RWPE1 (cell line): Measurements from ENCODE around the gene PROM1.

Experiments
- CTCF ChIA-PET: fragments of 350-600 bp; sonication (Branson Sonifier 250); formaldehyde crosslinking; extraction: SDS; loops from one replicate; lab custom pipeline; 2021; lab: Yijun Ruan, JAX
- POLR2A ChIA-PET: fragments of 400-600 bp; formaldehyde crosslinking; extraction: SDS; loops from one replicate; lab custom pipeline; 2020; ENCODE audit warnings: antibody characterized with exemption; ENCODE audit not compliant: low non-redundant PET; lab: Yijun Ruan, JAX
- DNase-seq: peaks from one replicate; pipeline ENCODE4 v3.0.0; 2012; ENCODE audit warnings: low spot score
- H3K27ac ChIP-seq: fragments of 450-650 bp; 2 replicates; pipeline ENCODE4 v1.5.1; 2017
- TF ChIP-seq, protein P1 (sequence below): fragments of 450-650 bp; conservative IDR thresholded peaks from 2 replicates; pipeline ENCODE4 v1.5.1; 2017; ENCODE audit warnings: low read depth, mild to moderate bottlenecking

Gene PROM1

DNA sequence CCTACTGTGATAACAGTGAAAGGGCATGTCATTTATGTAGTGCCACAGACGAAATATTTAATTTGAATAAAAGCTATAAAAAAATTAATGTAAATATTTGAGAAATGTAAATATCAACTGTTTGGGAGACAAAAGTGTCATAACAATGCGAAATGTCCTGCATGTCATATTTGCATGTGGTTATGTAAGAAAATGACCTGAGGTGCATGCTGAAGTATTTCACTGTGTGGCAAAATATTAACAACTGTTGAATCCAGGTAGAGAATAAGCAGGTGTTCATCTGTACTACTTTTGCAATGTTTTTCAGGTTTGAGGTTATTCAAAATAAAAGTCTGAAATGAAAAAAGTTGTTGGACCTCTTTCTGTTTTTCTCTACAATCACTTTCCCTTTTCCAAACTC lies 30.9 kb downstream of the PROM1 start:
- DNase-seq: no peak
- ChIA-PET CTCF (interaction anchor here (0.7 kb wide), 1 partner anchor 35 kb away, joined by 3 read pairs; no protein-coding TSS in a partner anchor), POLR2A (no interaction called here)
- TF ChIP-seq, protein P1, sequence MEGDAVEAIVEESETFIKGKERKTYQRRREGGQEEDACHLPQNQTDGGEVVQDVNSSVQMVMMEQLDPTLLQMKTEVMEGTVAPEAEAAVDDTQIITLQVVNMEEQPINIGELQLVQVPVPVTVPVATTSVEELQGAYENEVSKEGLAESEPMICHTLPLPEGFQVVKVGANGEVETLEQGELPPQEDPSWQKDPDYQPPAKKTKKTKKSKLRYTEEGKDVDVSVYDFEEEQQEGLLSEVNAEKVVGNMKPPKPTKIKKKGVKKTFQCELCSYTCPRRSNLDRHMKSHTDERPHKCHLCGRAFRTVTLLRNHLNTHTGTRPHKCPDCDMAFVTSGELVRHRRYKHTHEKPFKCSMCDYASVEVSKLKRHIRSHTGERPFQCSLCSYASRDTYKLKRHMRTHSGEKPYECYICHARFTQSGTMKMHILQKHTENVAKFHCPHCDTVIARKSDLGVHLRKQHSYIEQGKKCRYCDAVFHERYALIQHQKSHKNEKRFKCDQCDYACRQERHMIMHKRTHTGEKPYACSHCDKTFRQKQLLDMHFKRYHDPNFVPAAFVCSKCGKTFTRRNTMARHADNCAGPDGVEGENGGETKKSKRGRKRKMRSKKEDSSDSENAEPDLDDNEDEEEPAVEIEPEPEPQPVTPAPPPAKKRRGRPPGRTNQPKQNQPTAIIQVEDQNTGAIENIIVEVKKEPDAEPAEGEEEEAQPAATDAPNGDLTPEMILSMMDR: no peak
- H3K27ac ChIP-seq: no peak overlapping the region

DNA sequence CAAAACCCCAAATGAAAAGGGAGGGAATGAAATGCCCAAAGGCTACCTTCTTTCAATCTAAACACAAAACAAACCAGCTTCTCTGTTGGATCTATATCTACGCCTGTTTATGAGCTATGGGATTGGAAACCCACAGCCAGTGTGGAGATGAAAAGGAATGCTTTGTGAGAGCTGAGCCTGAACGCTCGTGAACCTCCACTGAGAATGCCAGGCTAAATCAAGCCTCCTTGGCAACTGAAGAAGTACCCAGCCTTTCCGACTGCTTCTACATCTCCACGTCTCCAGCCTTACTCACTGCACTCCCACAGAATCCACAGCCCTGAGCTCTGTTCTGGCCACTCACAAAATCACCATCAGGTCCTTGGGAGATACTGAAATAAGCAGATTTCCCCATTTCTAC lies 31.8 kb downstream of the PROM1 start:
- TF ChIP-seq, protein P1: no peak
- no peak for DNase-seq
- ChIA-PET CTCF (interaction anchor here (0.6 kb wide), 2 partner anchors 19 to 175 kb away, joined by 3 to 4 read pairs; no protein-coding TSS in a partner anchor), POLR2A (no interaction called here)
- H3K27ac ChIP-seq: no peak overlapping the region

DNA sequence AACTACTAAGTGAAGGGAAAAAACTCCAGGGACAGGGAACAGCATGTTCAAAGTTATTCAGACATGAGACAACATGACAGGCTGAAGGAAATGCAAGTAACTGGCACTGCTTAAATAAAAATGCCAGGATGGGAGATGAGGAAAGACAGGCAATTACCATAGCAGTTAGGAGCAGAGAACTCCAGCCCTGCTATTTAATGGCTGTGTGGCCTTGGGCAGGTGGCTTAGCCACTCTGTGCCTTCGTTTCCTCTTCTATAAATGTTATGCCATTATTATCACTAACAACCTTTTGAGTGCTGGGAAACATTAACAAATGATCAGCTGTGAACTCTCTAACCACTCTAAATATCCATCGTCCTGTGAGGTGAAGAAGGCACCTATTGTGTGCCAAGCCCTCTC lies 32.7 kb downstream of the PROM1 start:
- ChIA-PET POLR2A (no interaction called here), CTCF (no interaction called here)
- TF ChIP-seq, protein P1: no peak
- DNase-seq: no peak
- no peak overlapping the region for H3K27ac ChIP-seq

DNA sequence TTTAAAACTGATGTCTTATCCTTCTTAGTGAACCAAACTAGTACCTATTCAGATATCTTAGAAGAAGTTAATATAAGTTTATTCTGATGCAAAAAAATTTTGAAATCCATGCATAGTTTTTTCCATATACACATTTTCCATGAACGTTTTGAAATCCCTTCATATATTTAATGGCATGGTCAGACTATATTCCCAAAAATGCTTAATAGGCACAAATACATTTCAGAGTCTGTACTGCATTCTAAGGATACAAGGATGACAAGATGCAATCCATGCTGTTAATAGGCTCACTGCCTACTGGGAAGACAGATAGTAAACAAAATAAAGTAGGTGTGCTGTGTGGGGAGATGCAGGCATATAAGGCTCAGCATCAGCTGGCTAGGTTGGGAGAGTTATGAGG lies 33.2 kb downstream of the PROM1 start:
- TF ChIP-seq, protein P1: no peak

DNA sequence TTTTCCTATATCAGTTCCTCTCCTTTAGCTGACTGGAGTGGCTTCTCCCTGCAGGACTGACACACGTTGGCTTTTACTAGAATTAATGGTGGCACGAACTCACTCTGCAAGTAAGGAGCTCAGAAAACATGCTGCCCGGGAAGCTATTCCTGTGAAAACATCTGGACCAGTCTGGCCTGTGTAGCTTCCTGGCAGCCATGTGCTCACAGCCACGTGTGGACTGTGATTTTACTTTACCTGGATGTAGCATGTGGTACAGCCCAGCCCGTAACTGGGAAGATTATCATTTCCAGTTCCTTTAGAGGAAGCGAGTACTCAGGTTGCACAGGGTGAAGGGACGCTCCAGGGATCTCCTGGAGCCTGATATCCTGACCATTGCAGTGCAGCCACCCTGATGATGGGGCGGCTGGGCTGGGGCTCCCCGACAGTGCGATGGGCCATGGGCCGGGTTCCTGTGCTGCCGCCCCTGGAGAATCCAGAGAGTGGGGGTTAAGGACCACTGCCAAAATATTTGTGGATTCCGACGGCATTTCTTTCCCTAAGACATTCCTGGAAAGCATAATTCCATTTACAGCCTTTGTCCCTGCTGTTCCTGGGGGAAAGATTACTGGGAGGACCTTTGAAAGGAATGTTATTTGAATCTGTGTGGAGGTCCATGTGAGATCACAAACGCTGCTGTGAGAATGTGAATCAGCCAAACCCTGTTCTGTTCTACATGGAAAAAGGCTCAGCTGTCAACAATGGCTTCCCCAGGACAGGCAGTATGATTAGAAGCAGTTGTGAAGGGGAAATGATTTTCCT lies 35.0 kb downstream of the PROM1 start:
- no peak for DNase-seq
- H3K27ac ChIP-seq: no peak overlapping the region
- ChIA-PET POLR2A (no interaction called here), CTCF (no interaction called here)
- TF ChIP-seq, protein P1: no peak

More for the DNA sequence above, 33.2 kb downstream of the PROM1 start:
- ChIA-PET POLR2A (no interaction called here), CTCF (no interaction called here)
- DNase-seq: no peak
- H3K27ac ChIP-seq: no peak overlapping the region

DNA sequence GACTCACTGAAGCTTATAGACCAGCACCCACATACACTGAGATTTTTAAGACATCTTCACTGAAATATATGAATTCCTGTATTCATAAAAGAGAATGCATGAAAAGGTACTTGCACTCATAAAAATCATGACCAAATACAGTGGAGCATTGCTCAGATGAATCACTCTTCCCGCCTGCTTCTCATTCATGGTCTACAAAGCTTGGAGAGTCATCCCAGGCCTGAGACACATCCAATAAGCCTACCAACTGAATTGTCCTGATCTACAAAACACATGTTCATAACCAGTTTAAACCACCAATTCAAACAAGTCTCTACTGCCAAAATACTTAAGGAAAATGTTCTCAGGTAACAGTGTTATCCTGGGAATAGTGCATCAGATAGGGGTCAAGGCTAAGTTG lies 38.1 kb downstream of the PROM1 start:
- POLR2A ChIA-PET: no interaction called here
- TF ChIP-seq, protein P1: no peak
- no peak overlapping the region for H3K27ac ChIP-seq
- CTCF ChIA-PET: no interaction called here
- no peak for DNase-seq
